Stimulated activated CD4-positive, alpha-beta T cell treated with anti-CD3 and anti-CD28 coated beads, Interleukin-1b, Interleukin-23, amount 100 ng/mL, for 48 hours (primary cell): Measurements from ENCODE around the gene ARMC8.
"Not testable (repeated sequence)": the region's sequence is repeated elsewhere in the genome, so short reads cannot be mapped to it uniquely, and the experiment has no call there.

Experiments
- DNase-seq: peaks from one replicate; pipeline ENCODE4 v3.0.0-alpha.2; 2020

The ARMC8 gene, protein sequence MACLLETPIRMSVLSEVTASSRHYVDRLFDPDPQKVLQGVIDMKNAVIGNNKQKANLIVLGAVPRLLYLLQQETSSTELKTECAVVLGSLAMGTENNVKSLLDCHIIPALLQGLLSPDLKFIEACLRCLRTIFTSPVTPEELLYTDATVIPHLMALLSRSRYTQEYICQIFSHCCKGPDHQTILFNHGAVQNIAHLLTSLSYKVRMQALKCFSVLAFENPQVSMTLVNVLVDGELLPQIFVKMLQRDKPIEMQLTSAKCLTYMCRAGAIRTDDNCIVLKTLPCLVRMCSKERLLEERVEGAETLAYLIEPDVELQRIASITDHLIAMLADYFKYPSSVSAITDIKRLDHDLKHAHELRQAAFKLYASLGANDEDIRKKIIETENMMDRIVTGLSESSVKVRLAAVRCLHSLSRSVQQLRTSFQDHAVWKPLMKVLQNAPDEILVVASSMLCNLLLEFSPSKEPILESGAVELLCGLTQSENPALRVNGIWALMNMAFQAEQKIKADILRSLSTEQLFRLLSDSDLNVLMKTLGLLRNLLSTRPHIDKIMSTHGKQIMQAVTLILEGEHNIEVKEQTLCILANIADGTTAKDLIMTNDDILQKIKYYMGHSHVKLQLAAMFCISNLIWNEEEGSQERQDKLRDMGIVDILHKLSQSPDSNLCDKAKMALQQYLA

GRCh38 chr3:138187296-138188012 lies at the start of gene ARMC8:
TSS of gene ARMC8 (plus strand) at chr3:138187301. CDS start at chr3:138187555, 254 bp downstream.
- no peak for DNase-seq

GRCh38 chr3:138137861-138138260 lies 49.2 kb upstream of the ARMC8 start:
- DNase-seq, result no peak

DNA sequence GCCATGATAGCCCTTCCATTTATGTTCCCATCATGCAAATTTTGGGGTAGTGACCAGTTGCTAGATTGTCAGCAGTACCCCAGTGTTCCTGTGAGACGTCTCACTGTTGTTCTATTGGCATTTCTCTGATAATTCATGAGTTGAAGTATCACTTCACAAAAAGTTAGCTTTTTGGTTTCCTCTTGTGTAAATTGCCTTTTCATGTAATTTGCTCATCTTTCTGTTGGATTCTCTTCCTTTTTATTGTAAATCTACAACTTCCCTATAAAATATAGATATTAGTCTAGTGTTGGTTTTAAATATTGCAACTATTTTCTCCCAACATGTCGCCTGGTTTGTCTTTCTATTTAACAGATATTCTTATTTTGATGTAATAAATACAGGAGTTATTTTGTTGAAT lies 47.4 kb upstream of the ARMC8 start:
- no peak for DNase-seq

DNA sequence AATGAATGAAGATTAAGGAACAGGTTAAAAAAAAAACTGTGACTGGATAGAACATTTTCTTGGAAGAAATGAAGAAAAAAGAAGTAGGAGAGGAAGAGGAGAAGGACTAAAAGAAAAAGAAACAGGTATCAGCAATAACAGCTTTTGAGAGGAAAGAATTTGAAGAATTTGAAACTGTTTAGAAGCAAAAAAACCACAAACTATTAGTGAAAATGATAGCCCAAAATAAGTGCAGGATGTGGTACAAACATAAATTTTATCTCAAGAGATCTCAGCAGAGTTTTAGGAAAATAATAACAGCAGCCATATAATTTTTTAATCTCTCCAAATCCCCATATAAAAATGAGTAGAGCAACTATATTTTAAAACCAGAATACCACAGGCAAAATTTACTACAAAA lies 46.2 kb upstream of the ARMC8 start:
- DNase-seq, result no peak

- DNase-seq, result not testable (repeated sequence)
Measured at GRCh38 chr3:138142181-138142580, 44.9 kb upstream of the ARMC8 start.

DNA sequence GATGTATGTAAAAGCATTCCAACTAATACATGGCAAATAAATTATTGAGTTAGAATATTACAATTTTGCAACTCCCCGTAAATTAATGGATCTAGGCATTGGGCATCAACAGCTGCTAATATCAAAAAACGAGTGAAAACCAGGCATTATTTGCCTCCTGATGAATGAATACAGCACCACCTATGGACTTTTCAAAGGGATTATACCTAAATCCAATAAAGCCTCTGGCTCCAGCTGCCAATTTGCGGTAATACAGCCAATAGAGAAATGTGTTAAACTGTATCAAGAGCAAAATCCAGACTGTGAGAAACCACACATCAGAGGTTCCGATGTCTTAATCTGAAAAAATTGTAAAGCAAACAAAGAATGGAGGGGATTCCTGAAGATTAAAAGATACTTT lies 38.6 kb upstream of the ARMC8 start:
- no peak for DNase-seq

DNA sequence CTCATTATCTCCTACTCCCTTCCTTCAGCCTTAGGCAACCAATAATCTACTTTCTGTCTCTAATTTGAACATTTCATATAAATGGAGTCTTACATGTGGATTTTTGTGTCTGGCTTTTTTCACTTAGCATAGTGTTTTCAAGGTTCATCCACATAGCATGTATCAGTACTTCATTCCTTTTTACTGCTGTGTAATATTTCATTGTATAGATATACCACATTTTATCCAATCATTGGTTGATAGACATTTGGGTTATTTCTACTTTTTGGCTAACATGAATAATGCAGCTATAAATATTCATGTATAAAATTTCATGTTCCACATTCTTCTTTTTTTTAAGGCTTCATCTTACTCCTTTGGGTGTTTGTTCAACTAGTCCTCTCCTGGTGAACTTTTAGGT lies 32.6 kb upstream of the ARMC8 start:
- DNase-seq, result no peak

DNA sequence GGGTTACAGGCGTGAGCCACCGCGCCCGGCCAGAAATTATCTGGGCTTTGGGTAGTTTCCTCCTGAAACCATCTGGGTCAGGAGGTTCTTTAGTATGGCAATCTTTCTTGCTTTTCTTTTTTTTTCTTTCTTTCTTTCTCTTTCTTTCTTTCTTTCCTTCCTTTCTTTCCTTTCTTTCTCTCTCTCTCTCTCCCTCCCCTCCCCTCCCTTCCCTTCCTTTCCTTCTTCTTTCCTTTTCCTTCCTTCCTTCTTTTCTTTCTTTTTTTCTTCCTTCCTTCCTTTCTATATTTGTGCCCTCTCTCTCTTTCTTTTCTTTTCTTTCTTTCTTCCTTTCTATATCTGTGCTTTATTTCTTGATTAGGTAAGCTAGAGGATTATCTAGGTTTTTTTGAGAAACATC lies 29.4 kb upstream of the ARMC8 start:
- no peak for DNase-seq

DNA sequence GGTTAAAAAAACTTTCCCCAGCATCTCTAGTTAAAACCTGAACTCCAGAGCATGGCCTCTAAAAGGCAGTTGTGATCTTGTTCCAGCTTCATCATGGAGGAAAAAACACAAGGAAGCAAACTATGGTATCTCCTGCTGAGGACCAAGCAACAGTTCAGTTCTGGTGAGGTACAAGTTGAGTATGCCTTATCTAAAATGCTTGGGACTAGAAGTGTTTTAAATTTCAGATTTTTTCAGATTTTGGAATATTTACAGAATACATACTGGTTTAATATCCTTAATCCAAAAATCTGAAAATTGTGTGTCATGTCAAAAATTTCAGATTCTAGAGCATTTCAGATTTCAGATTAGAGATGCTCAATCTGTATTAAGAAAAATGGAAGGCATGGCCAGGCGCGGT lies 22.0 kb upstream of the ARMC8 start:
- DNase-seq, result no peak

GRCh38 chr3:138172625-138173024 lies 14.5 kb upstream of the ARMC8 start:
- DNase-seq, result no peak

- no peak for DNase-seq
Measured at GRCh38 chr3:138173769-138174420, 13.2 kb upstream of the ARMC8 start.

DNA sequence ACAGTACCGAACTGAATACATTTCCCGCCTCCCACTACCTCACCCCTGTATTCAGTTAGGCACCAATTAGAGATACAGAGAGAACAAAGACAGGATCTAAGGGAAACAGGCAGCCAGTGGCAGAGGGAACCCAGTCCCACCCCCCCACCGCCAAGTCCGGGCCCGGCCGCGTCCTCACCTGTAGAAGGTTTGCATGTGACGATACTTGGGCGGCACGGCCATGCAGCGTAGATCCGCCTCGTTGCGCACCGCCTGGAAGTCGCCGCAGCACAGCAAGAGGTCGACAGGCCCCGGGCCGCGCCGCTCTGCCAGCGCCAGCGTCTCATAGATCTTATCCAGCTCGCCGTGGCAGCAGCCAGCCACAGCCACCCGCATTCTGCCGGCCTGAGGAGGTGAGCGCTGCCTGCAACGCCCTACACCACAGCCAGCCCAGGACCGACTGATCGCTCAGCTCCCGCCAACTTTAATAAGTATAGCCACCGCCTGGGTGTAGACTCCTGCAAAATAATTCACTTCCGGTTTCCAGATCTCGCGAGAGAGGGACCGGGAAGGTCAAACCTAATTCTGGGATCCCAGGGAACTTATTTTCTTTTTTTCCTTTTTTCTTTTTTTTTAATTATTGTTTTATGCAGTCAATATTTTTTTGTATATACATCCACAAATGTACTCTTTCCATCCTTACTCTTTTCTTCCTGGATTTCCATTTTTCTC lies 12.5 kb upstream of the ARMC8 start, which contains the start of gene DBR1:
TSS of gene DBR1 (minus strand) at position 501 of the 711 bp plus-strand sequence. CDS start at position 375, 126 bp downstream.
- peak; percentile 73 for DNase-seq

- DNase-seq, result no peak
Measured at GRCh38 chr3:138180375-138181029, 6.6 kb upstream of the ARMC8 start.

DNA sequence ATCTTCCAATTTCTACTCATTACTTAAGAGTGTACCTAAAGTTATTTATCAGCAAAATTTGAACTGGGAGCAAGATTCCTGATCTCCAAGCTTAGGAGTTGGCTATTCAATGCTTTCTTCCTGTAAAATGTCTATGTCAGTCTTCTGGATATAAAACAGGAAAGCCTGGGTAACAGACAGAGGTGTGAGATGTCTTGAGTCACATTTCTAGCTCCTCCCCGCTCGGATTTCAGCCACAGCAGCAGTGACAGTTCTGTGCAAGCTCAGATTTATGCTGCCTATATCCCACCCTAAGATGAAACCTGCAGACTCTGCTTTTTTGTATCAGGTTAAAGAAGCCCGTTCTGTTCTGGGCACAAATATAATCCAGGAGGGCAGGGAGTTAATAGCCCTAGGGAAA lies 2.1 kb upstream of the ARMC8 start:
- no peak for DNase-seq

DNA sequence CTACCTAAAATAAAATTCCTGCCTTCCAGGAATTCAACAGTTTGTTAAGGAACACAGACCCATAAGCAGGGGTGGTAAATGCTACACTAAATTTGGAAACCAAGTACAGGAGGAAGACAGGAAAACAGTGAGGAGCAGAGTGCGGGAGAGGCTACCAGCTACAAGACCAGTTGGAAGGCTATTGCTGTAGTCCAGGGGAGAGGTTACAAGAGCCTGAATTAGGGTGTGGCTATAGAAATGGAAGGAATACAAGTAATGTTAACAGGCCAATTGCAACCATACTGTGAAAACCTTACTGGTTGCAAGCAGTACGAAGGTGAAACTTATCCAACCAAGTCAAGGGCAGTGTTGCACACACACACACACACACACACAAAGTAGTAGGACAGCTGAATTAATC lies 880 bp upstream of the ARMC8 start:
- no peak for DNase-seq

DNA sequence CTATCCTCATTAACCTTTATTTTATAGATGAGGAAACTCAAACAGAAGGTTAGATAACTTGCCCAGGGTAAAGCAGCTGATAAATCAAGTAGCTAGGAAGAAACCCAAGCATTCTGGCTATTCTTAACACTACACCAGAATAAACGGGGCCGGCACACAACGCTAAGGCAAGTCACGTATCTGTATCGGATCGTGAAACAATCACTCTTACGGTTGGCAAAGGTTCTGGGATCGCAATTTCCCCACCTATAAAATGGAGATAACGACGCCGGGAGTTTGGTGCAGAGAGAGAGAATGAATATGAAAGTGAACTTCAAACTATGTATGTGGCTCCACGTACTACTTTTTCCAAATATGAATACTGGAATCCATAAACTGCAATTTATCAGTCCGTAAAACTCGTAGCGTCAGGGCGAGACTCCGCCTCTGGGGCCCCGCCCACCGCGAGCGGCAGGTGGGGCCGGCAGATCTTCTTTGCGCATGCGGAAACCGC lies 252 bp upstream of the ARMC8 start:
- DNase-seq, result peak; percentile 88

- DNase-seq, result peak; percentile 32
Measured at GRCh38 chr3:138188013-138188730, 1.1 kb downstream of the ARMC8 start.

GRCh38 chr3:138195481-138195880 lies 8.4 kb downstream of the ARMC8 start:
- DNase-seq, result no peak

DNA sequence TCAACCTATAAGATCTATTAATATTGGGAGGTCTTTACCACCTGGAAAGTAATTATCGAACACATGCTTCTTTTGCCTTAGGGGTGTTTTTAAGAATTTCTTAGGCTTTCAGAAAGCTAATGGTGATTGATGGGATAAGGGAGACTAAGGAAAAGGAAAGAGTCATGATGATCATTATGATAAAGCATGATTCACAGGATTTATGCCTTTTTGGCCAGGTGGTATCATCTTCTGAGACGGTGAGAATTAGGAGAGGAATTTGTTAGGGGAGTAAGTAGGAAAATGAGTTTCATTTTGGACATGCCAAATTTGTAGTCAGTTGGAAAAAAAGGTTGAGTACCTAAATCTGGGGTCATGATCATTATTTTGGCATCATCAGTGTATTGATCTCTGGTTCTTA lies 8.9 kb downstream of the ARMC8 start:
- no peak for DNase-seq

- DNase-seq, result no peak
Measured at GRCh38 chr3:138197058-138197457, 10.0 kb downstream of the ARMC8 start.

DNA sequence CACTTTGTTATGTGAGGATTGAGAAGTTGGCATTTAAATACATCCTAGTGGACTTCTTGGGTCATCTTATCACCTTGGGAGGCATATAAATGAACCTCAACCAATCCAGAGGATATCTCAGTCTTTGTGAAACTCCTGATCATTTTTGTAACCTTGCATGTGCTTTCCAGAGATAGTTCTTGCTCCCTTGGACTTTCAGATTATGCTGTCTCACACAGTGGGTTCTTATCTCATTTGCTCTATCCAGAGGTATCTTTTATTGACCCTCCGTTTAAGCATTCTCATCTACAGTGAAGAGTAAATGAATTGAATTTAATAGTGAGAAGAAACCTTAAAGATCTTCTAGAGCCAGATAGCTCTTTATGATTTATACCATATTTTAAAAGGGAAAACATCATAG lies 10.4 kb downstream of the ARMC8 start:
- DNase-seq, result no peak
